NCI-H82 treated with DMSO at 0.1 percent for 48 hours (cell line): Measurements from ENCODE around the gene GMPR.

Experiments used
- DNase-seq: peaks from one replicate; lab custom pipeline; 2025; ENCODE audit not compliant: unreplicated experiment; lab: John Stamatoyannopoulos, UW

Gene GMPR

DNA sequence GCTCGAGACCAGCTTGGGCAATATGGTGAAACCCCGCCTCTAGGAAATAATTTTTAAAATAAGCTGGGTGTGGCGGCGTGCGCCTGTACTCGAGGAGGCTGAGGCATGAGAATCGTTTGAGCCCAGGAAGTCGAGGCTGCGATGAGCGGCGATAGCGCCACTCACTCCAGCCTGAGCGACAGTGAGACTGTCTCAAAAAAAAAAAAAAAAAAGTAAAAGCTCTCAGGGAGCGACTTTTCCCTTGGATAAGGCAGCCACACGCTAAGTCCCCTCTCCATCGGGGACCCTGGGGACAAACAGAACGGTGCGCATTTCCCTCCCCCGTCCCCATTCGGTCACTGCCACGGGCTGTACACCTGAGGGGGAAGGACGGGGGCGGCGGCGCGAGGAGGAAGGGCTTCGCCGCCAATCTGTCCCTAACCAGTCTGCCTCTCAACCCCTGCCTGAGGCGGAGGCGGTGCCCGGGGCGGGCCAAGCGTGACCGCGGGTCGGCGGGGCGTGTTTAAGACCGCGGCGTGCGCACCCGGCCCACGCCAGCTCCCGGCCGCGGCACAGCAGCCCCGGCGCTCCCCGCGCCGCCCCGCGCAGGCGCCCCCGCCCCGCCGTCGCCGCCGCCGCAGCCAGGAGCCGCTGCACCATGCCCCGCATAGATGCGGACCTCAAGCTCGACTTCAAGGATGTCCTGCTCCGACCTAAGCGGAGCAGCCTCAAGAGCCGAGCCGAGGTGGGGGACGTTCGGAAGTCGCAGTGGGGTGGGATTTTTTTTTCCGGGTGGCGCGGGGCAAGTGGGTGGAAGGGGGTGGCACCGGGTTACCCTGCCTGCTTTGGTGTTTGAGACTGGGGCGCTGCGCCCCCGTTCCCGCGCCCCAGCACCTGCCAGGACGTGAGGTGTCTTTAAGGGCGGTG lies at the start of gene GMPR:
TSS of gene GMPR (plus strand) at position 531 of the 906 bp plus-strand sequence. CDS start at position 638, 107 bp downstream.
- DNase-seq, result peak; percentile 27

DNA sequence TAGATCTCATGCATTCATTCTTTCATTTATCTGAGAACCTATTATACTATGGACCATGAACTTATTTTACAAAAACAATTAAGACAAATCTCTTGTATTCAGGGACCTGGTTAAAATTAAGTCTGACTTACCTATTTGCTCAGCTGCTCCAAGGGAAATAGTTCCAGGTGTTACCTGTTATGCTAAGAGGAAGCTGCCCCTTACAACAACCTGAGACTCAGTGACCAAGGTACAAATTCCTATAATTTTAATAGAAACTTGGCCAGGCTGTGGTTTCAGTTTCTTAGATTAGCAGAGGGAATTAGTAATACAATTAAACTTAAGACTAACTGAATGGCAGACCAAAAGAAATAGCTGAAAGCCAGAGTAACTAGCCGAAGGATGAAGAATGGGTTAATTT lies 48.2 kb upstream of the GMPR start:
- no peak for DNase-seq

DNA sequence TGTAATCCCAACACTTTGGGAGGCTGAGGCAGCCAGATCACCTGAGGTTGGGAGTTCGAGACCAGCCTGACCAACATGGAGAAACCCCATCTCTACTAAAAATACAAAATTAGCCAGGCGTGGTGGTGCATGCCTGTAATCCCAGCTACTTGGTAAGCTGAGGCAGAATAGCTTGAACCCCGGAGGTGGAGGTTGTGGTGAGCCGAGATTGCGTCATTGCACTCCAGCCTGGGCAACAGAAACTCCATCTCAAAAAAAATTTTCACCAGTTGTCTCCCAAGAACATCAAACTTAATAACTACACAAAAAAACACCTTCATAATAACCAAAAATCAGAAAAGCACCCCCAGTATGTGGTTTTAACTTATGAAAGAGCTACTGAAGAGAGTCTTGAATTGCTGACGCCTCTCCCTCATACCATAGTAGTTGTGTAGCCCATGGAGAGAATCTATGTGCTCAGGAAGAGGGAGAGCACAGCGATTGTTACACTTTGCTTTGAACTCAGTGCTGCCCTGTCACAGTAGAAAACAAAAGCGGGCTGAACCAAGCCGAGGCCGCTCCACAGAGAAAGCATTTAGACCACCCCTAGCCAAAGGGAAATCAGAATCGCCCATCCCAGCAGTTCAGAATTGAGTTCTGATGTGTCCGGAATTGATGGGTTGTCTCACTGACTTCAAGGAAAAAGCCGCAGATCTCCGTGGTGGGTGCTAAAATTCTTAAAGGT lies 42.0 kb upstream of the GMPR start:
- no peak for DNase-seq

DNA sequence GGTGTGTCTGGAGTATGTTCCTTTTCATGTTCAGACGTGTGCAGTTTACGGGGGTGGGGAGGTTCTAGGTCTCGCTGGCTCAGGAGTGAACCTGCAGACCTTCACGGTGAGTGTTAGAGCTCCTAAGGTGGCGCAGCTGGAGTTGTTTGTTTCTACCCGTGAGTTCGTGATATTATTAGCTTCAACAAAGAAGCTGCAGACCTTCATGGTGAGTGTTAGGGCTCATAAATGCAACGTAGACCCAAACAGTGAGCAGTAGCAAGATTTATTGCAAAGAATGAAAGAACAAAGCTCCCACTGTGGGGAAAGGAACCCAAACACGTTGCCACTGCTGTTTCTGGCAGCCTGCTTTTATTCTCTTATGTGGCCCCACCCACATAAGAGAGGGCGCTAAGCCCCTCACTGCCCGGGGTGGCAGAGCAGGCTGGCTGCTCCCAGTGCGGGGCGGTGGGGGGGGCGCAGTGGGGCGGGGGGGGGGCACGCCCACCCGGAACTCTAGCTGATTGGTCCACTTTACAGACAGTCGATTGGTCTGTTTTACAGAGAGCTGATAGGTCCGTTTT lies 41.3 kb upstream of the GMPR start:
- DNase-seq, result no peak

DNA sequence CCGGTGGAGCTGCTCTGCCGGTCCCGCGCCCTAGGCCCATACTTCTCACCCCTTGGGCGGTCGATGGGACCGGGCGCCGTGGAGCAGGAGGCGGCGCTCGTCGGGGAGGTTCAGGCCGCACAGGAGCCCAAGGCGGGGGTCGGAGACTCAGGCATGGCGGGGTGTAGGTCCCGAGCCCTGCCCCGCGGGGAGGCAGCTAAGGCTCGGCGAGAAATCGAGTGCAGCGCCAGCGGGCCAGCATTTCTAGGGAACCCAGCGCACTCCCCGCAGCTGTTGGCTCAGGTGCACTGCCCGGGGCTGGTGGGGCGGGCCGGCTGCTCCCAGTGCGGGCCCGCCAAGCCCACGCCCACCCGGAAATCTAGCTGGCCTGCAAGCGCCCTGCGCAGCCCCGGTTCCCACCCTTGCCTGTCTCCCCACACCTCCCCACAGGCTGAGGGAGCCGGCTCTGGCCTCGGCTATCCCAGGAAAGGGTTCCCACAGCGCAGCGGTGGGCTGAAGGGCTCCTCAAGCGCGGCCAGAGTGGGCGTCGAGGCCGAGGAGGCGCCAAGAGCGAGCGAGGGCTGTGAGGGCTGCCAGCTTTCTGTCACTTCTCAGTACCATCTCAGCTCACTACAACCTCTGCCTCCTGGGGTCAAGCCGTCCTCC lies 40.2 kb upstream of the GMPR start:
- DNase-seq, result no peak

DNA sequence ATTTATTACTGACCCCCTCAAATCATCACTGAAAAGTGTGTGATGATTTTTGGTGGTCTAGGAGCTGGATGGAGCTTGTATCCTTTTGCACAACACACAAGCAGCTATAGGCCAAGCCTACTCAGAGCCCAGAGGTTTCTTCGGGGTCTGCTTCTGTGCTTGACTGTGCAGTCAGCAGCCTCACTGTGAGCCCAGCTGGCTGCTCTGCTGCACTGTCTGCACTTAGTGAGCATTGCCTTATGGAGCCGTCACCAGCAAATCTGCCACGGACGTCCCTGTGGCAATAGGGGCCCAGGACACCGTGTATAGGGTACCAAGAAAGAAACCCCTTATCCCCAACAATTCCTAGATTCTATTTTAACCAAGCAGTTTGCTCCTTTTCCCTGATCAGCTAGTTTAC lies 38.6 kb upstream of the GMPR start:
- peak; percentile 25 for DNase-seq

DNA sequence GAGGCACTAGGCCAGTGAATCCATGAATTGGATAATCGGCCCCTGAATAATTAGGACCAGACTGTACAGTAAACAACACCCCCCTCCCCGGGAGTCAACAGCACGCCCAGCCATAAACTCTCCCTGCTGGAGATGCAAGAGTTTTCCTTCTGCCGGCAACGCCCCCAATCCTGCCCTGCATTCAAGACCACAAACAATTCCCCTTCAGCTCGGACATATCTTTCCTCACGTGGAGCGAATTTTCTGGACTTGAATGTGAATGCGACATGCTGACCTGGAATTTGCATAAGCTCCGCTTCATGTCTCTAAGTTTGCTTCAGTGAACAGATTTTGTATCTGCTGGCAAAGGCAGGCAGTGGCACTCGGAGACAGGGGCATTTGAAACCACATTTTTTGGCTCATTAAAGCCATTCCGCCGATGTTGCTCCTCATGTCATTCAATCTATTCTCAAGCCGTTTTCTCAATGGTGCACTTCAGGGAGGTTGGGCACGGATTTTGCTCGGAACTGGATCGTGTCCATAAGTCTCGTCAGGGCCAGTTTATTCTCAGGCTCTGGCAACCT lies 38.0 kb upstream of the GMPR start:
- DNase-seq, result no peak

DNA sequence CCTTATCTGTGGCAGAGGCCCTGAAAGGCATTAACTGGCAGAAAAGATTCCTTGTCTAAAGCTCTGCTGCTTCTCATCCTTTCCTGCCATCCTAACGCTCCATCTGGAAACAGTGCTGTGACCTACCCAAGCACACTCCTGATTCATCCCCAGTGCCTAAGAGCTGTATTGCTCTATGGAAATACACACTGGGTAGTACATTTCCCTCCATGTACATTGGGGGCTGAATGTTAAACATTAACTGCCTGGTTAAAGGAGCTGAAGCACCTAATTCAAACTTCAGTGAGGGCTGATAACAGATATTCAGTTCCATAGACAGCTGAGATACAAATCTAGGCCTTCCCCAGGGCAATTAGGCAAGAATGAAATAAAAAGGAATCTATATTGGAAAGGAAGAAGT lies 36.7 kb upstream of the GMPR start:
- DNase-seq, result no peak

DNA sequence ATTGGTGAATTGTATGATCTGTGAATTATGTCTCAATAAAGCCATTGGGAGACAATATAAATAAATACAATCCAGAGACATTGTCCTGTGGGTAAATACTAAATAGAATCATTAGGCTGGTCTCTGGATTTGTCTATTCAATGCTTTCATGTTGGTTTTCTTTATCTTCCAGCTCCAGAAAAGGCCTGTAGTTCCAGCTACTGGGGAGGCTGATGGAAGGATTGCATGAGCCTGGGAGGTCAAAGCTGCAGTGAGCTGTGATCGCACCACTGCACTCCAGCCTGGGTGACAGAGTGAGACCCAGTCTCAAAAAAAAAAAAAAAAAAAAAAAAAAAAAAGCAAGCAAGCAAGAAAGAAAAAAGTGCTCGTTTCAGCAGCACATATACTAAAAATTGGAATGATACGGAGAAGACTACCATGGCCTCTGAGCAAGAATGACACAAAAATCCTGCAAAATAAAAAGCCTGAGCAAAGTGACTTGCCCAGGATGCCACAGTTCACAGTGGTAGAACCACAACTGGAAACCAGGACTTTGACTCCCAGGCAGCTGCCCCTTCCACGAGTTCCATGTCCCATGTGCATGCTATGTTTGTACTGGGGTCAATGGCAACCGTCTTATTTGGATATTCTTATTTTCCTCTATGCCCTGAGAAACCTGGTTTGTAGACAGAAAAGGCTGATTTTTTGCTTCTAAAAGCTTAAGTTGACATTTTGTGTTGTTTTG lies 33.6 kb upstream of the GMPR start:
- no peak for DNase-seq

DNA sequence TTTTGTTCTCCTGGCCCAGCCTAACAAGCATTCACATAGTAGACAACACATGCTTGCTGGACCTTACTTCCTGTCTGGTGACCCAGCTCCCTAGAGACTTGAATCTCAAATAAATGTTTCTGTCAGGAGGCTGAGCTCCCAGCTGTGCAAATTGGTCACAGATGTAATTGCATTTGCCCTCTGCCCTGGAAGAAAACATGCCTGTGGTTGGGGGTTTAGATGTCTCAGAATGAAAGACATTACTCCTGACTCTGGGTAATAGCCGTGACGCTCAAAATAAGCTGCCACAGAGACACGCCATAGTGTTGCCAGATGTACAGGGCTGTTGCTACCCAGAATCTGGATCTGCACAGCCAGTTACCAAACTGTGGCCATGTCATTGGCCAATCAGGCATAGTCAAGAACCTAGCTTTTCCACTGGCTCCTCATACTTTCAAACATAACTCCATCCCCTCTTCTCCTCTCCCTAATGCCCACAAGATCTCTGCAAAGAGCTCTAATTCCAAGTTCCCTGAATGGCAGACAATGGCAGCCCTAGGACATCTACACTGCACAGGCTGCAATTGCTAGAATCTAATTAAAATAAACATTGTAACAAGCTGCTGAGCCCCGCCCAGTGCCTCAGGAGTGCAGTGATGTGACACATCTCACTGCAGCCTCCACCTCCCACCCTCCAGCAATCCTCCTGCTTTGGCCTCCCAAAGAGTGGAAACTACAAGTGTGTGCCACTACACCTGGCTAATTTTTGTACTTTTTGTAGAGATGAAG lies 32.8 kb upstream of the GMPR start:
- DNase-seq, result peak; percentile 47

DNA sequence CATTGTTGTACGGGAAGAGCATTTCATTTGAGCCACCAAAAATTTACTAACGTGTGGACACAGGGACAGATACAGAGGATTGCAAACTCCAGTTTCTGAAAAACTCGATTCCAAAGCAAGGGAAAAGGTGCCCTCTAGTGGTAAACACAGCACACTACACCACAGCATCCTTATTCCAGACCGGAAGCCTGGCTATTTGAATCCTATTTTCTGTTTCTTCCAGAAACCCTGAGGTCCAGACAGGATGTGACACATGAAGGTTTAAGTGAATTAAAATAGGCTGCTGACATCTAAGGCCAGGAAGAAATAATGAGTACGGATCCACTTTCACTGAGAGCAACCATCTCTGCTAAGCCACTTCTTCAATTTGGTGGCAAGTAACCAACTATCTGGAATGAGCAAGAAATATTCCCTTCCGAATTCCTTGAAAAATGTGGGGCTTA lies 31.8 kb upstream of the GMPR start:
- peak; percentile 78 for DNase-seq

DNA sequence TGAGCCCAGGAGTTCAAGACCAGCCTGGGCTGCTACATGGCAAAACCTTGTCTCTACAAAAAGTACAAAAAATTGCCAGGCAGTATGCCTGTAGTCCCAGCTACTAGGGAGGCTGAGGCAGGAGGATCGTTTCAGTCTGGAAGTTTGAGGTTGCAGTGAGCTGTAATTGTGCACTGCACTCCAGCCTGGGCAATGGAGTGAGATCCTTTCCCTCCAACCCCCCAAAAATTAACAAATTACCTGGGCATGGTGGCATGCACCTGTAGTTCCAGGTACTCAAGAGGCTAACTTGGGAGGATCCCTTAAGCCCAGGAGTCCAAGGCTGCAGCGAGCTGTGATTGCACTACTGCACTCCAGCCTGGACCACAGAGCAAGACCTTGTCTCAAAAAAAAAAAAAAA lies 29.4 kb upstream of the GMPR start:
- no peak for DNase-seq

DNA sequence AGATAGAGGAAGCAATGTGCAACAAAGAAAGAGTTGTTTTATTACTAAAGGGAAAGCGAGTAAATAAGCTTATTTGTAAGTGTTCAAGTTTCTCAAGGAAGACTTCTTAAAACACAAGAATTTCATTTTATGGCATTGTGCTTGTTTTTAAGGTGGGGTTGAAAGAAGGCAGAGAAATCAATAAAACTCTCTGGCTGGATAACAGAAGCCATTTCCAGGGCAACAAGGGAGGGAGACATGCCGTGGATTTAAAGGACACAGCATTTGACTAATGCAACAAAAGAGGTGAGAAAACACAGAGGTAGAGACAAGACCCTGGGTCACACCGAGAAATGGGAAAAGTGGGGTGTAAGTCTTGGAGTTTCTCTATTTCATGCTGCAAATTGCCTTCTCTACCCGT lies 28.8 kb upstream of the GMPR start:
- no peak for DNase-seq

DNA sequence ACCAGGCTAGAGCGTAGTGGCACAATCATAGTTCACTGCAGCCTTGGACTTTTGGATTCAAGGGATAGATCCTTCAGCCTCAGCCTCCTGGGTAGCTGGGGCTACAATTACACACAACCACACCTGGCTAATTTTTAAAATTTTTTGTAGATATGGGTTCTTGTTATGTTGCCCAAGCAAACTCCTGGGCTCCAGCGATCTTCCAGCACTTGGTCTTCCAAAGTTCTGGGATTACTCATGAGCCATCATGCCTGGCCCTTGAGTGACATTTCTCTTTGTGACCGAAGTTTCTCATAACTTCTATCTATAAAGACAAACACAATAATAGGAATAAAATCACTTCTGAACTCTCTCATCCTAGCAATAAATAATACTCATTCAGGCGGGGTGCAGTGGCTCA lies 26.1 kb upstream of the GMPR start:
- DNase-seq, result no peak

DNA sequence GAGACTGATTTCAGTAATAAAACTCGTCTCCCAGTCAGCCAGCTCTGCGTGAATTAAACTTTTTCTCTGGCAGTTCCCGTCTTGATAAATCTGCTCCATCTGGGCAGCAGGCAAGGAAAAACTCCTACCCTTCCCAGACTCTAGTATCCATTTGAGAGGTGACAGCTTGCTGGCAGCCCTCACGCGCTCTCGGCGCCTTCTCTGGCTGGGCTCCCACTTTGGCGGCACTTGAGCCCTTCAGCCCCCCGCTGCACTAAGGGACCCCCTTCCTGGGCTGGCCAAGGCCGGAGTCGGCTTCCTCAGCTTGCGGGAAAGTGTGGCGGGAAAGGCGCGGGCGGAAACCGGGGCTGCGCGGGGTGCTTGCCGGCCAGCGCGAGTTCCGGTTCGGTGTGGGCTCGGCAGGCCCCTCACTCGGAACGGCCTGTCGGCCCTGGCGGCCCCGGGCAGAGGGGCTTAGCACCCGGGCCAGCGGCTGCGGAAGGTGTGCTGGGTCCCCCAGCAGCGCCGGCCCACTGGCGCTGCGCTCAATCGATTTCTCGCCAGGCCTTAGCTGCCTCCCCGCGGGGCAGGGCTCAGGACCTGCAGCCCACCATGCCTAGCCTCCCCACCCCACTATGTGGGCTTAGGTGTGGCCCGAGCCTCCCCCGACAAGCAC lies 21.8 kb upstream of the GMPR start:
- DNase-seq, result no peak

DNA sequence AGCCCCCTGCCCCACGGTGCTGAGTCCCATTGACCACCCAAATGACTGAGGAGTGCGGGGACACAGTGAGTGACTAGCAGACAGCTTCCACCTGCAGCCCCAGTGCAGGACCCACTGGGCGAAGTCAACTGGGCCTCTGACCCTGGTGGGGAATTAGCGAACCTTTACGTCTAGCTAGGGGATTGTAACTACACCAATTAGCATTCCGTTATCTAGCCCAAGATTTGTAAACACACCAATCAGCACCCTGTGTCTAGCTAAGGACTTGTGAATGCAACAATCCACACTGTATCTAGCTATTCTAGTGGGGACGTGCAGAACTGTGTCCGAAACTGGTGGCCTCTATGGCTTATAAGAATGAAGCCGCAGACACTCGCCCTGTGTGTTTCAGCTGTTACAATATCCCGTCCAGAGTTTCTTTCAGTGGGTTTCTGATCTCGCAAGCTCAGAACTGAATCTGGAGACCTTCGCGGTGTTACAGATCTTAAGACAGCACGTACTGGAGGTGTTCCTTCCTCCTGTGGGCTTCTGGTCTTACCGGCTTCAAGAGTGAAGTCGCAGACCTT lies 21.1 kb upstream of the GMPR start:
- no peak for DNase-seq

DNA sequence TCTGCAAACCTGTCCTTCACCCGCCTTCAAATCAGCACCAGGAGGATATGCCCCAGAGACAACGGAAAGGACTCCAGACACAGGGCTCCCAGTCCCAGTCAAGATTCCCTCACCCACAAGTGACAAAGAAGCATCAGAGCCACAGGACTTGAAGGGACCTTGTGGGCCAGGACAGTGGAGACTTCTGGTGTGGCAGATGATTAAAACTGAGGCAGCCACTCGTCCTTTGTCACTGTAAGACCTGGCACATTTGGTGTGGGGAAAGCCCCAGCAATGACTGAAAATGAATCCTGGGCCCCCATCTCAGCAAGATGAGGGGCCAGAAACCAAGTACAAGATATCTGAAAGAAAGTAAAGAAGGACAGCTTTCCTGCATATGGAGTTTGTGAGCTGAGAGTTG lies 15.6 kb upstream of the GMPR start:
- no peak for DNase-seq

DNA sequence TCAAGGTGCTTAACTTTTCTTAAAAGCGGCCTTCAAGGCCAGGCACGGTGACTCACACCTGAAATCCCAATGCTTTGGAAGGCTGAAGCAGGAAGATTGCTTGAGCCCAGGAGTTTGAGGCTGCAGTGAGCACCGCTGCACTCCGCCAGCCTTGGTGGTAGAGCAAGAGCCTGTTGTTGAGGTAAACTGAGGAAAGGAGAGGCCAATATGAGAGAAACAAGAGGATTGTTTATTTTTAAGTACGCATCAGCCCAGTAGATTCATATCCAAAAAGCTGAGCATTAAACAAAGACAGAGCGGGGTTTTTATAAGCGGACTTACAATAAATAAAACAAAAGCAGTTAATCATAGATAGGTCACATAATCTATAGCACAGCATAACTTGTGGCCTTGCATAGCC lies 15.0 kb upstream of the GMPR start:
- DNase-seq, result no peak

DNA sequence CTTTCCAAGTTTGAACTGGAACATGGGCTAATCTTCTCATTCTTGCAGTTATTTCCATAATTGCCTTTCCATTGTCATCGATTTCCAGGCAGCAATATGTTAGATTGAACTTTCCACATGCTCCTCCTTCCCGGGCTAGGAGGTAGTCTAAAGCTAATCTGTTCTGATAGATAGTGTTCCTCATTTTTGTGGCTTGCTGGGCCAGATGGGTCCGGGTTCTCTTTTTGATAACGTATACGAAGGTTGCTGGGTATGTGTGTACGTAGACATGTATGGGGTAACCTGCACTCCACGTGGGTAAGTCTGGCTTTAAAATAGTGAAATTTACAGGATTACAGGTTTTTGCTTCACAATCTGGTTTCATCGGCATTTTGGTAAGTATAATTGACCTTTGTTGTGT lies 14.0 kb upstream of the GMPR start:
- no peak for DNase-seq
